GM18951 (cell line): ENCODE data around the gene DYNC2LI1.

Experiments
- POLR2A ChIP-seq: IDR thresholded peaks from 4 replicates; pipeline ENCODE4 v1.6.1; 2011; ENCODE audit warnings: mild to moderate bottlenecking; ENCODE audit not compliant: insufficient read length, insufficient read depth; ENCODE audit errors: extremely low read depth
- in situ Hi-C: fragments of 300-500 bp; cut with MboI; formaldehyde crosslinking; loops from one replicate; pipeline ENCODE4 v1.12.0; 2022; ENCODE audit warnings: low sequenced_read_pairs, mixed read lengths, inconsistent platforms; ENCODE audit not compliant: unreplicated experiment

The DYNC2LI1 gene

GRCh38 chr2:43745457-43745856, 28.4 kb upstream of the DYNC2LI1 start:
- TF ChIP-seq POLR2A = no peak
- in situ Hi-C loops = no loop called here

- in situ Hi-C loops = no loop called here
- TF ChIP-seq POLR2A = no peak
Observed at GRCh38 chr2:43748333-43748732, 25.5 kb upstream of the DYNC2LI1 start.

GRCh38 chr2:43749583-43749982, 24.3 kb upstream of the DYNC2LI1 start:
- in situ Hi-C loops = no loop called here
- TF ChIP-seq POLR2A = no peak

GRCh38 chr2:43751476-43751990, 22.3 kb upstream of the DYNC2LI1 start:
- no peak for TF ChIP-seq POLR2A
- in situ Hi-C loops = no loop called here

GRCh38 chr2:43752302-43752701, 21.5 kb upstream of the DYNC2LI1 start:
- in situ Hi-C loops = no loop called here
- TF ChIP-seq POLR2A = no peak

DNA sequence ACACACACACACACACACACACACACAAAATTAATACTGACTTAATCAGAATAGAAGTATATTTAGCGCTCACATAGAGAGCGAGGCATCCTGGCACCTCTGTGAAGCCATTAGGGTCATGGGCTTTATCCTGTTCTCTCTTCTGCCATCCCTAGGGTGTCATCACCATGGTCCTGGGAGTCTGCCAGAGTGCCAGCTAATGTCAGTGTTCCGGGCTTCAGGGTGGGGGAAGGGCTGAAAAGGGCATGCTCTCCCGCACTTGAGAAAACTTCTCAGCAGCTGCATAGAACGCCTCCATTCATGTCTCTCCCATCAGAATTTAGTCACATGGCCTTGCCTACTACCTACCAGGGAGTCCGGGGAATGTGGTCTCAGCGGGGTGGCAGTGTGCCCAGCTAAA, 19.7 kb upstream of the DYNC2LI1 start:
- in situ Hi-C loops = no loop called here
- TF ChIP-seq POLR2A = no peak

DNA sequence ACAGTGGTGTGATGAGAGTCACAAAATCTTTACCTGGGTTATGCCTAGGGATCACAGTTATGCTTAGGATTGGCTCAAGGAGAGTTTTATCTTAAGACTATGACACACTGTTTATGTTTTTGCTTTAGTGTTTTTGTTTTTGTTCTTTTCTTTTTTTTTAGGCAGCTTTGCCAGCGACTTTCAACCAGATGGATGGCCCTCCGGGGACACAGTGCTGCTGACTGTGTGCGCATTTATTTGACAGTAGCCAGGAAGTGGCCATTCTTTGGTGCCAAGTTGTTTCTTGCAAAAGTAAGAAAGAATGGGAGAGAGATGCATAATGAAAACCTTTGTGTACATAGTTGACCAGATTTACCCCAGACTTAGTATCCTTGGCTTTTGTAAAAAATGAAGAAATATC, 15.1 kb upstream of the DYNC2LI1 start:
- TF ChIP-seq POLR2A = no peak

DNA sequence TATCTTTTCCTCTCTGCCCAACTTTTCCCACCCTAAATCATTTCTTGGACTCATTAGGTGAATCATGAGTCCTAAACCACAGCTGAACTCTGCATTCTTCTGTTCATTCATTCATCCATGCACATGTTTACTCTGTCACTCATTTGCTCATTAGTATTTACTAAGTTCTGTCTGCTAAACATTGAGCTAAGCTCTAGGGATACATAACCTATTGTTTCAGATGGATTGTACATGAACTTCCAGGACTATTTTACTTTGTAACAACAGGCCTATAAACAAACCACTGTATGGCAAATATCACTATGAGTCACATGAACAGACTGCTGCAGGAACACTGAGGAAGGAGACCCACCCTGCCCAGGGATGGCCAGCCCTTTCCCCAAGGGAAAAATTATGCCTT, 14.6 kb upstream of the DYNC2LI1 start:
- no peak for TF ChIP-seq POLR2A
- in situ Hi-C loops = no loop called here

More for the DNA sequence above, 15.1 kb upstream of the DYNC2LI1 start:
- in situ Hi-C loops = no loop called here

GRCh38 chr2:43762286-43762685, 11.6 kb upstream of the DYNC2LI1 start:
- no peak for TF ChIP-seq POLR2A
- in situ Hi-C loops = no loop called here

- TF ChIP-seq POLR2A = no peak
Observed at GRCh38 chr2:43763091-43763490, 10.7 kb upstream of the DYNC2LI1 start.

DNA sequence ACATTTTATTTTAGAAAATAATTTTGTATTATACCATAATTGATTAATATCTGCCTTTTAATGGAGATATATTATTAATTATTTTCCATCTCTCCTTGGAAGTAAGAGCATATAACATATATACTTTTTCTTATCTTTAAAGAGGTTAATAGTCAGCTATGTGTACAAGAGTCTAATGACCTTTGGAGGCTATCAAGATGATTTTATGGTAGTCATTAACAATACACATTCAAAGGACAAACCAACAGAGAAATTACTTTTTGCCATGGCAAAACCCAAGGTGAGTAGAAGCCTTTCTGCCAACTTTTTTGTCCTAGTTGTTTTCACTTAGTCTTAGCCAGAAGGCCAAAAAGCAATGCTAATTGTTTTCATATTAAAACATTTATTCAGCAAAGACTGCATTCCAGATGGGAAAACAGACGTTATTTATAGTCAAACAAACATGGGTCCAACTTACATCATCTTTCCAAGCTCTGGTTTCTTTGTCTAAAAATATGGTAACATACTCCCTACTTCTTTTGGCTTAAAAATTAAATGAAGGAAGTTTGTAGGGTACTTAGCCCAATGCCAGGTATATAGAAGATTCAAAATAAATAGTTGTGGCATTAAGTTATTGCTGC, 9.6 kb upstream of the DYNC2LI1 start:
- no peak for TF ChIP-seq POLR2A
- in situ Hi-C loops = no loop called here

More at GRCh38 chr2:43763091-43763490, 10.7 kb upstream of the DYNC2LI1 start:
- in situ Hi-C loops = no loop called here

DNA sequence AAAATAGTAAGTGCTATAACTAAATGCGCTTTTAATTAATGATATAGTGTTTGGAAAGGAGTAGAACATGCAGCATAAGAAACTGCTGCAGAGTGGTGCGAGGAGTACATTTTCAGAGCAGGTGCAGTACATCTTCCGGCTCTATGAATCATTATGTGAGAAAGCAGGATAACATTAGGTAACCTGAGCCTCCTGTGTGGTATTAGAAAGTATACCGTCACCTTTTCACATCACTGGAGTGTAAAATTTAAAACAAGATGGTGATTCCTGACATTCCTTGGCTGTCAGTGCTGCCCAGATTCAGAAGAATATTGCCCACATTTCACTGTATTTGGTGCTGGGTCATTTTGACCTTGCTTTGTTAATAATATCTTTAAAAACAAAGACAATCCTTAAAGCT, 7.8 kb upstream of the DYNC2LI1 start:
- TF ChIP-seq POLR2A = no peak
- in situ Hi-C loops = no loop called here

GRCh38 chr2:43774617-43775016, 778 bp downstream of the DYNC2LI1 start:
- in situ Hi-C loops = no loop called here
- no peak for TF ChIP-seq POLR2A

GRCh38 chr2:43776324-43776723, 2.5 kb downstream of the DYNC2LI1 start:
- TF ChIP-seq POLR2A = no peak
- in situ Hi-C loops = no loop called here
